HG02763 (cell line): ENCODE results near the gene MEIKIN.
"Not testable (repeated sequence)": the region's sequence is repeated elsewhere in the genome, so short reads cannot be mapped to it uniquely, and the experiment has no call there.

Experiments
- ATAC-seq: cut with Tn5 transposase; IDR thresholded peaks from one replicate; pipeline ENCODE4 v1.9.1; 2021; ENCODE audit warnings: mild to moderate bottlenecking, moderate library complexity; ENCODE audit not compliant: unreplicated experiment

The MEIKIN gene

DNA sequence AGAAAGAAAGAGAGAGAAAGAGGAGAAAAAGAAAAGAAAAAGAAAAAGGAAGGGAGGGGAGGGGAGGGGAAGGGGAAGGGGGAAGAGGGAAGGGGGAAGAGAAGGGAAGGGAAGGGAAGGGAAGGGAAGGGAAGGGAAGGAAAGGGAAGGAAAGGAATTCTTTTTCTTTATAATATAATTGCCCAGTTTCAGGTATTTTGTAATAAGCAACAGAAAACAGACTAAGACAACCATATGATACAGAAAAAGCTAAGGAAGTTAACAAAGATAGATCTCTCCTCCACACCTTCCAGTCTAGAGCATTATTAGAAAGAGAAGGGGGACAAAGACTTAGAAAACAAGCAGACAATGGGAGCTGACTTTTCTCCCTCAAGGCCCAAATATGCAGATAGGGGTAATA lies 31.0 kb downstream of the MEIKIN start:
- ATAC-seq, result no peak

DNA sequence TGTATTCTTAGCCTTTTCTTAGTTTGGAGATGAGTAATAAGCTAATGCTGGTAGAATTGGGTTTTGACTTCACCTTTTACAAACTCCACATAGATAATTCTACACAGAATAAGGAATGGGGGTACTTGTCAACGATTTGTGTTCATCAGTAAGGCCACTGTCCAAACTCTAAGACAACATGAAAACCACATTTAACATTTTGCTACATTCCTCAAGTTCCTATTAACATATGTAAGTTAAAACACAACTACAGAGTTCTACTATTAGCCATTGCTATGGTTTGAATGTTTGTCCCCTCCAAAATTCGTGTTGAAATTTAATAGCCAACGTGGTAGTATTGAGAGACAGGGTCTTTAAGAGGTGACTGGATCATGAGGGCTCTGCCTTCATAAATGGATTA lies 31.9 kb downstream of the MEIKIN start:
- no peak for ATAC-seq

DNA sequence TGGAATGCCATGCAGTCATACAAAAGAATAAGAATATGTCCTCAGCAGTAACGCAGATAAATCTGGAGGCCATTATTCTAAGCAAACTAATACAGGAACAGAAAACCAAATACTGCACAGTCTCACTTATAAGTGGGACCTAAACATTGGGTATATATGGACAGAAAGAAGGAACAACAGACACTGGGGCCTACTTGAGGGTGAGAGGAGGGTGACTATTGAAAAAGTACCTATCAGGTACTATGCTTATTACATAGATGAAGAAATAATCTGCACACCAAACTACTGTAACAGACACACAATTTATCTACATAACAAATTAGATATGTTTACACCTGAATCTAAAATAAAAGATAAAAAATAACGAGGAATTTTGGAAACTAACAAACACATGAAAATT lies 38.8 kb downstream of the MEIKIN start:
- ATAC-seq, result no peak

DNA sequence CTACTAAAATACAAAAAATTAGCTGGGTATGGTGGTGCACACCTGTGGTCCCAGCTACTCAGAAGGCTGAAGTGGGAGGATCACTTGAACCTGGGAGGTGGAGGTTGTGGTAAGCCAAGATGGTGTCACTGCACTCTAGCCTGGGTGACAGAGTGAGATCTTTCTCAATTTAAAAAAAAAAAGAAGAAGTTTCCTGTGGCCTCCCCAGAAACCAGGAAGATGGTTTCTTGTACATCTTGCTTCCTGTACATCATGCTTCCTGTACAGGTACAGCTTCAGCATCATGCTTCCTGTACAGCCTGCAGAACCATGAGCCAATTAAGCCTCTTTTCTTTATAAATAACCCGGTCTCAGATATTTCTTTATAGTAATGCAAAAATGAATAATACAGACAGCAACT lies 43.2 kb downstream of the MEIKIN start:
- ATAC-seq, result not testable (repeated sequence)

DNA sequence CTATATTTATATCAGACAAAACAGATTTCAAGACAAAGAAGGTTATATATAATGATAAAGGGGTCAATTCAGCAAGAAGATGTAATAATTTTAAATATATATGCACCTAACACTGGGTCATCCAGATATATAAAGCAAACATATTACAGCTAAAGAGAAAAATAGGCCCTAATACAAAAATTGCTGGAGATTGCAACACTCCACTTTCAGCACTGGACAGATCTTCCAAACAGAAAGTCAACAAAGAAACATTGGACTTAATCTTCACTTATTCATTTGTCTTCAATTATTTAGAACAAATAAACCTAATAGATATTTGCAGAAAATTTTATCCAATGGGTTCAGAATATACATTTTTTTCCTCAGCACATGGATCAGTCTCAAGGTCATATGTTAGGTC lies 45.8 kb downstream of the MEIKIN start:
- no peak for ATAC-seq

DNA sequence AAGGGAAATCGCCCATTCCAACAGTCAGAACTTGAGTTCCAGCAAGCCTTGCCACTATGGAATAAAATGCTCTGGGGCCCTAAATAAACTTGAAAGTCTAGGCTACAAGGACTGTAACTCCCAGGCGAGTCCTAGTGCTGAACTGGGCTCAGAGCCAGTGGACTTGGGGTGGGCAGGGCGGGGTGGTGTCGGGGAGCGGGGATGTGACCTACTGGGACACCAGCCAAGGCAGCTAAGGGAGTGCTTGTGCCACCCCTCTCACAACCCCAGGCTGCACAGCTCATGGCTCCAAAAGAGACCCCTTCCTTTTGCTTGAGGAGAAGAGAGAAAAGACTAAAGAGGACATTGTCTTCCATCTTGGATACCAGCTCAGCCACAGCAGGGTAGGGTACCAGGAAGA lies 61.5 kb downstream of the MEIKIN start:
- ATAC-seq, result no peak

DNA sequence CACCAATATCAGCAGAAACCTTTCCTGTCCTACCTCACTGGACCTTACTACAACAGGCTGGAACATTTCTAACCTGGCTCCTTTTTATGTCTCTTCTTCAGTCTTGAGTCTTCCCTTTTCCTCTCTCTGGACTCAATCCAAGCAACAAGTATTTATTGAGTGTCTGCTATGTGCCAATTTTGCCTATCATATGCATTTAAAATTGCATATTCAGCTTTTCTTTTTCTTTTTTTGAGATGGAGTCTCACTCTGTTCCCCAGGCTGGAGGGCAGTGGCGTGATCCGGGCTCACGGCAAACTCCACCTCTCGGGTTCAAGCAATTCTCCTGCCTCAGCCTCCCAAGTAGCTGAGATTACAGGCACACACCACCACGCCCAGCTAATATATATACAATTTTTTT lies 65.8 kb downstream of the MEIKIN start:
- no peak for ATAC-seq

DNA sequence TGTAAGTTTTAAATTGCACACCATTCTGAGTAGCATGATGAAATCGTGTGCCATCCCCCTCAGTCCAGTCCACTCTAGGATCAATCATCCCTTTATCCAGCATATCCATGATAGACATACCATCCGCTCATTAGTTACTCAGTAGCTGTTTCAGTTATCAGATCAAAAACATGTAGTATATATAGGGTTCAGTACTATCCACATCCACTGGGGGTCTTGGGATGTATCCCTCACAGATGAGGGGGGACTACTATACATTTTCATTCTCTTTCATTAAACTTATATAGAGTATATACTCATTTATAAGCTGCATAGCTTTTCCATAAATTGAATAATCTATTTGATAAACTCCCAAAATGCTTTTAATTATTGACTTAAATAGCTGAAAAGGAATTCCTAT lies 67.6 kb downstream of the MEIKIN start:
- ATAC-seq, result no peak

DNA sequence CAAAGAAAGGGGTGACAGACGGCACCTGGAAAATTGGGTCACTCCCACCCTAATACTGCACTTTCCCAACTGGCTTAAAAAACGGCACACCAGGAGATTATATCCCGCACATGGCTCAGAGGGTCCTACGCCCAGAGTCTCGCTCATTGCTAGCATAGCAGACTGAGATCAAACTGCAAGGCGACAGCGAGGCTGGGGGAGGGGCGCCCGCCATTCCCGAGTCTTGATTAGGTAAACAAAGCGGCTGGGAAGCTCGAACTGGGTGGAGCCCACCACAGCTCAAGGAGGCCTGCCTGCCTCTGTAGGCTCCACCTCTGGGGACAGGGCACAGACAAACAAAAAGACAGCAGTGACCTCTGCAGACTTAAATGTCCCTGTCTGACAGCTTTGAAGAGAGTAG lies 74.2 kb downstream of the MEIKIN start:
- ATAC-seq, result not testable (repeated sequence)

DNA sequence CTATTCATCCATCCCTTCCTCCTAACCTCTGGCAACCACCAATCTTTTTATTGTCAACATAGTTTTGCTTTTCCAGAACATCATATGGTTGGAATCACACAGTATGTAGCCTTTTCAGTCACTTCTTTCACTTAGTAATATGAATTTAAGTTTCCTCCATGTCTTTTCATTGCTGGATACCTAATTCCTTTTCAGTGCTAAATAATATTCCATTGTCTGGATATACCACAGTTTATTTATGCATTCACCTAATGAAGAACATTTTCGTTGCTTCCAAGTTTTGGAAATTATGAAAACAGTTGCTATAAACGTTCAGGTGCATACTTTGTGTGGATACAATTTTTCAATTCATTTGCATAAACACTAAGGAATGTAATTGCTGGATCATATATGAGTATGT lies 77.9 kb downstream of the MEIKIN start:
- ATAC-seq, result no peak

DNA sequence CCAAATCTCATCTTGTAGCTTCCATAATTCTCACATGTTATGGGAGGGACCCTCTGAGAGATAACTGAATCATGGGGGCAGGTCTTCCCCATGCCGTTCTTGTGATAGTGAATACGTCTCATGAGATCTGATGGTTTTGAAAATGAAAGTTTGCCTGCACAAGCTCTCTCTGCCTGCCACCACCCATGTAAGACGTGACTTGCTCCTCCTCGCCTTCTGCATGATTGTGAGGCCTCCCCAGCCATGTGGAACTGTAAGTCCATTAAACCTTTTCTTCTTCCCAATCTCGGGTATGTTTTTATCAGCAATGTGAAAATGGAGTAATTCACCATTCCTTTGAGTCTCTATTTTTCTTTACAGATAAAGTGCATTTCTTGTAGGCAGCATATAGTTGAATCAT lies 81.8 kb downstream of the MEIKIN start:
- ATAC-seq, result no peak

DNA sequence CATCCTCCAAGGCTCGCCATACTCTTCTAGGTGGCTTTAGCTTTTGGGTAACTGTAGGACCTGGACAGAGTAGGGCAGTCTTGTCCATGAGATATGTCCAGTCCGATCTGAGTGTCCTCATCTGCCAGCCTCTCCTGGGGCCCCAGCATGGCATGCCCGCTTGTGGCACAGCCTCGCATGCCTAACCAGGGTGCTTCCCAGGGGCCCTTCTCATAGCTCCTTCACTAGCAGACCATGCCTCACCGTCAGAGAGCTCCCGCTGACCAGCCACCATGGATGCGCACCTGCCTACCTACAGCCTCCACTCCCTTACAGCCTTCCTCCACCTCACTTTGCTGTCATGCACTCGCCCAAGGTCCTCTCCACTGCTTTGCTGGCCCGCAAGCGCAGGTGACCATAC lies 88.1 kb downstream of the MEIKIN start:
- no peak for ATAC-seq

DNA sequence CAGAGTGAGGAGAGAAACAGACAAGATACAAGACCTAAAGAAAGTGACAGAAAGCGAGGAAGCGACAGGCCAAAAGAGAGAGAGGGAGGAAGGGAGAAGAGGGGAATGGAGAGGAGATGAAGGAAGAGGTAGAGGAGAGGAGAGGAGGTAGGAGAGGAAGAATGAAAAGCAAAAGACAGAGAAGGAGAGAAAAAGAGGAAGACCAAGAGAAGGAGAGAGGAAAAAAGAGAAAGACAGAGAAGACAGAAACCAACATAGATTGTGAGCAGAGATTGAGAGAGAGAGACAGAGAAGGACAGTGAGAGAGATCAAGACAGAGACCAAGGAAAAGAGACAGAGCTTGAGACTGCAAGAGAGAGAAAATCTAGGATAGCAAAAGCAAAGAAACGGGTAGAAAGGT lies 90.0 kb downstream of the MEIKIN start:
- ATAC-seq, result no peak

DNA sequence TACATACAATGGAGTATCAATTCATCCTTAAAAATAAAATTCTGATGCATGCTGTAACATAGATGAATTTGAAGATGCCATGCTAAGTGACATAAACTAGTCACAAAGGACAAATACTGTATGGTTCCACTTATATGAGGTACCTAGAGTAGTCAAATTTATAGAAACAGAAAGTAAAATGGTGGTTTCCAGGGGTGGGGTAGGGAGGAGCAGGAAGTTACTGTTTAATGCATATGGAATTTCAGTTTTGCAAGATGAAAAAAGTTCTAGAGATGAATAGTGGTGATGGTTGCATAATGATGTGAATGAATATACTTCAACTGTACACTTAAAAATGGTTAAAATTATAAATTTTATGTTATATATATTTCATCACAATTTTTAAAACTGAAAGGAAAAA lies 91.3 kb downstream of the MEIKIN start:
- ATAC-seq, result peak; percentile 75

DNA sequence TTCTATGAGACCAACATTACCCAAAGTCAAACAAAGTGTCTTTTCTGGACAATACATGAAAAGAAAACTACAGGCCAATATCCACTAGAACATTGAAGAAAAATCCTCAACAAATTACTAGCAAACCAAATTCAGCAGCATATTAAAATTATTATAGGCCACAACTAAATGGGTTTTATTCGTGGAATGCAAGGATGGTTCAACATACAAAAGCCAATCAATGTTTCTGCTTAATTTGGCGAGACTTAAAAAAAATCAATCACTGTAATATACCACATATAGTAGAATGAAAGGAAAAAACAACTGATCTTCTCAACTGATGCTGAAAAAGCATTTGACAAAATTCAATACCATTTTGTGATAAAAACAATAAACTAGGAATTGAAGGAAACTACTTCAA lies 96.8 kb downstream of the MEIKIN start:
- ATAC-seq, result no peak

DNA sequence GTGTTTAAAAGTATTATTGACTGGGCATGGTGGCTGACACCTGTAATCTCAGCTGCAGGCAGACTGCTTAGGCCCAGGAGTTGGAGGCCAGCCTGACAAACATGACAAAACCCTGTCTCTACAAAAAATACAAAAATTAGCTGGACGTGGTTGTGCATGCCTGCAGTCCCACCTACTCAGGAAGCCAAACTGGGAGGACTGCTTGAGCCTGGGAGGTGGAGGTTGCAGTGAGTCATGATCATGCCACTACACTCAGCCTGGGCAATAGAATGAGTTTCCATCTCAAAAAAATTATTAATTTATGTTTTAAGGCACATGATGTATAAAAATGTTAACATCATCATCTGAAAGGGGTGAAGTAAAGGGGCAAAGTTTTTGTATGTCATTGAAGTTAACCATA lies 98.9 kb downstream of the MEIKIN start:
- no peak for ATAC-seq

DNA sequence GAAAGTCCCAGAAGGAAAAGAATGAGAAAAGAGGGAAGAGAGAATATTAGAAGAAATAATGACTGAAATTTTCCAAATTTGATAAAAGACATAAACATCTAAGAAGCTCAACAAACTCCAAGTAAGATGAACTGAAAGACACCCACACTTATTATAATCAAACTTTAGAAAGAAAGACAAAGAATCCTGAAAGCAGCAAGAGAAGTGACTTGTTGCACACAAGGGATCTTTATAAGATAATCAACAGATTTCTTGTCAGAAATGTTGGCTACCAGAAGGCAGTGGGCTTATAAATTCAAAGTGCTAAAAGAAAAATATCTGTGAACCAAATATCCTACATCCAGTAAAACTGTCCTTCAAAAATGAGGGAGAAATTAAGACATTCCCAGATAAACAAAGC lies 99.6 kb downstream of the MEIKIN start:
- ATAC-seq, result no peak

DNA sequence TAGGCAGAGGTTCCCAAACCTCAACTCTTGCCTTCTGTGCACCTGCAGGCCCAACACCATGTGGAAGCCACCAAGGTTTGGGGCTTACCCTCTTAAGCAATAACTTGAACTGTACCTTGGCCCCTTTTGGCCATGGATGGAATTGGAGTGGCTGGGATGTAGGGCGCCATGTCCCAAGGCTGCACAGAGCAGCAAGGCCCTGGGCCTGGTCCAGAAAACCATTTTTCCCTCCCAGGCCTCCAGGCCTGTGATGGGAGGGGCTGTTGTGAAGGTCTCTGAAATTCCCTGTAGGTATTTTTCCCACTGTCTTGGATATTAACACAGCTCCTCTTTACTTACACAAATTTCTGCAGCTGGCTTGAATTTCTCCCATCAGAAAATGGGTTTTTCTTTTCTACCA lies 102.5 kb downstream of the MEIKIN start:
- ATAC-seq, result not testable (repeated sequence)

DNA sequence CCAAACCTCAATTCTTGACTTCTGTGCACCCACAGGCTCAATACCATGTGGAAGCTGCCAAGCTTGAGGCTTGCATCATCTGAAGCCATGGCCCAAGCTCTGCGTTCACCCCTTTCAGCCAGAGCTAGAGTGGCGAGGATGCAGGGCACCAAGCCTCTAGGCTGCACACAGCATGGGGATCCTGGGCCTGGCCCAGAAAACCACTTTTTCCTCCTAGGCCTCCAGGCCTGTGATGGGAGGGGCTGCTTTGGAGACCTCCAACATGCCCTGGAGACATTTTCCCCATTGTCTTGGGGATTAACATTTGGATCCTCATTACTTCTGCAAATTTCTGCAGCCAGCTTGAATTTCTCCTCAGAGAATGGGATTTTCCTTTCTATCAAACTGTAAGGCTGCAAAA lies 112.8 kb downstream of the MEIKIN start:
- ATAC-seq, result not testable (repeated sequence)

DNA sequence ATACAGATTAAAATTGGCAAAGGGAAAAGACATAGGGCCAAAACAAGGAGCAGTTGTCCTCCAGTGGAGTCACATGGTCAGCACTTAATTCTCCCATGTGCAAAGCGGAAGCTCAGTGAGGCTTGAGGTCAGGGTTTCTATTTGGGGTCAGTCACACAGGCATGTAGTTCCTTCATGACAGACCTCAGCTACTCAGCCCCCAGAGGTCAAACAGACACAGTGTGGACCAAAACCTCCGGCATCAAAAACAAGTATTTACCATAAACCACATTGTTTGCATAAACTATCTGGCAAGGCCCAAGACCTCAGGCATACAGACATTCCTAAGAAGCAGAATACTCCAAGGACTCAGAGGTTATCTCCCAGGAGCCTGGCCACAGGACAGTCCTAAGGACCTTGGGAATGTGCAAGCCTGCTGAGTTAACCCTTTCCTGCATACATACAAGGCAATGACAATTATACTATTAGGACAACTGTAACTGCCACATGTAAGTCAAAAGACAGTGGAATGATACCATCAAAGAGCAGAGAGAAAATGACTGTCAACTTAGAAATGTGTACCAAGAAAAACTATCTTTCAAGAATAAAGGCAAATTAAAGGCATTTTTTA lies 120.0 kb downstream of the MEIKIN start:
- no peak for ATAC-seq

DNA sequence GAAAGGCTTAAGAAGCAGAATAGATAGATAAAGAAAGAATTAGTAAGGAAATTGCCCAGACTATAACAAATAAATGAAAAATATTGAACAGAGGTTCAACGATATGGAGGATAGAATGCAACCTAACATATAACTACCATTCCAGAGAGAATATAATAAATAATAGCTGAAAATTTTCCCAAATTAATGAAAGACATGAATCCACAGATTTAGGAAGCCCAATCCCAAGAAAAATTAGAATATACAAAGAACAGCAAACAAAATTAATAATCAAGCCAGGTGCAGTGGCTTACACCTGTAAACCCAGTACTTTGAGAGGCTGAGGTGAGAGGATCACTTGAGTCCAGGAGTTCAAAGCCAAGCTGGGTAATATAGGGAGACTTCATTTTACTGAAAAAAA lies 120.8 kb downstream of the MEIKIN start:
- no peak for ATAC-seq

DNA sequence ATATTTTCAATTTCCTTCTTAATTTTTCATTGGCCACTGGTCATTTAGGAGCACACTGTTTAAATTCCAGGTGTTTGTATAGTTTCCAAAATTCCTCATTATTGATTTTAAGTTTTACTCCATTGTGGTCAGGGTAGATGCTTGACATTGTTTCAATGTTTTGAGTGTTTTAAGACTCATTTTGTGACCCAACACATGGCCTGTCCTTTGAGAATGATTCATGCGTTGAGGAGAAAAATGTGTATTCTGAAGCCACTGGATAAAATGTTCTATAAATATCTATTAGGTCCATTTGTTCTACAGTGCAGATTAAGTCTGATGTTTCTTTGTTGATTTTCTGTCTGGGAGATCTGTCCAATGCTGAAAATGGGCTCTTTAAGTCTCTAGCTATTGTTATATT lies 124.2 kb downstream of the MEIKIN start:
- no peak for ATAC-seq

DNA sequence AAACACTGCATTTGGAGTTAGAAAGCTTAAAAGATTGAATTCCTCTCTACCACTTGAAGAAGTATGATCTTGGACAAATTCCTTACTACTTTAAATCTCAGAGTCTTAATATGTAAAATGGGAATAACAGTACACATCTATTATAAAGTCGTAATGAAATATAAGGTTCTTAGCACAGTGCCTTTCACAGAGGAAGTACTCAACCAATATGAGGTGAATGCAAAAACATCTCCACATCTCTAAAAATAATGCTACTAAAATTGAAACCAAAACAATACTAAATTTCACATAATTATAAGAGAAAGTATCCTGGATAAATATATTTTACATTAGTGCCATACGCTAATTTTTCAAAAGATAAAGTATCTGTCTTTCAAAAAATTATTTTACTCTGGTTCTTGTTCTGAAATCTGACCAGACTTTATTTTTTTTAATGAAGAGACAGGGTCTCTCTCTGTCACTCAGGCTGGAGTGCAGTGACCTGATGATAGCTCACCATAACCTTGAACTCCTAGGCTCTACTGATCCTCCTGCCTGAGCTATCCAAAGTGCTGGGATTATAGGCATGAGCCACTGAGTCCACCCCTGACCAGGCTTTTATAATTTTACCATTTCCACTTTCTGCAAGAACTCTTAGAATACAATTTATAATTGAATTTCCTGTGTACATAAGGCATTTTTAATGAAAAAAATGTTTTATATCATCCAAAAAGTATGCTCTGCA lies 127.3 kb downstream of the MEIKIN start:
- ATAC-seq, result no peak
